GM19239 (cell line): Measurements from ENCODE around the gene DPP3.

Source experiments
- DNase-seq: peaks from one replicate; pipeline ENCODE4 v3.0.0; 2011; ENCODE audit warnings: low spot score; ENCODE audit not compliant: insufficient read length
- FAIRE-seq: peaks from 2 replicates; lab custom pipeline; 2011; peaks lifted over from hg19 to GRCh38; lab: Jason Lieb, UNC

Gene DPP3

GRCh38 chr11:66478729-66479393, 1.4 kb upstream of the DPP3 start:
- DNase-seq (peak; percentile 64), FAIRE-seq (peak; percentile 90)

- FAIRE-seq (no peak), DNase-seq (no peak)
Measured at GRCh38 chr11:66479394-66480116, 679 bp upstream of the DPP3 start.

- no peak for FAIRE-seq
Measured at GRCh38 chr11:66484806-66485380, 4.7 kb downstream of the DPP3 start.

GRCh38 chr11:66488957-66489356, 8.7 kb downstream of the DPP3 start:
- DNase-seq (no peak), FAIRE-seq (no peak)

More at GRCh38 chr11:66484806-66485380, 4.7 kb downstream of the DPP3 start:
- DNase-seq: no peak

GRCh38 chr11:66489636-66490035, 9.4 kb downstream of the DPP3 start:
- FAIRE-seq (no peak), DNase-seq (no peak)

GRCh38 chr11:66491315-66491935, 11.2 kb downstream of the DPP3 start:
- DNase-seq (no peak), FAIRE-seq (no peak)

GRCh38 chr11:66492161-66492865, 12.1 kb downstream of the DPP3 start:
- DNase-seq (no peak), FAIRE-seq (no peak)

- FAIRE-seq (no peak), DNase-seq (no peak)
Measured at GRCh38 chr11:66493130-66493529, 12.9 kb downstream of the DPP3 start.

GRCh38 chr11:66494458-66494857, 14.2 kb downstream of the DPP3 start:
- DNase-seq (no peak), FAIRE-seq (no peak)

- FAIRE-seq: no peak
- no peak for DNase-seq
Measured at GRCh38 chr11:66494935-66495334, 14.7 kb downstream of the DPP3 start.

GRCh38 chr11:66495401-66495854, 15.2 kb downstream of the DPP3 start:
- DNase-seq (no peak), FAIRE-seq (no peak)

- DNase-seq (no peak), FAIRE-seq (no peak)
Measured at GRCh38 chr11:66497206-66497605, 17.0 kb downstream of the DPP3 start.

- DNase-seq: no peak
Measured at GRCh38 chr11:66498506-66498905, 18.3 kb downstream of the DPP3 start.

GRCh38 chr11:66505276-66505816, 25.1 kb downstream of the DPP3 start:
- FAIRE-seq: no peak
- no peak for DNase-seq

More at GRCh38 chr11:66498506-66498905, 18.3 kb downstream of the DPP3 start:
- no peak for FAIRE-seq

GRCh38 chr11:66509131-66509561, 28.9 kb downstream of the DPP3 start:
- FAIRE-seq (no peak), DNase-seq (no peak)

GRCh38 chr11:66510271-66510989, 30.2 kb downstream of the DPP3 start, which contains the start of gene BBS1:
Gene BBS1, plus strand, starts transcription at chr11:66510635. Its CDS starts 25 bp downstream, at chr11:66510660.
- DNase-seq: peak; percentile 91
- FAIRE-seq: peak; percentile 92

GRCh38 chr11:66510990-66511339, 30.7 kb downstream of the DPP3 start:
- DNase-seq: no peak
- no peak for FAIRE-seq

- FAIRE-seq: no peak
- DNase-seq: no peak
Measured at GRCh38 chr11:66523611-66524010, 43.4 kb downstream of the DPP3 start.

GRCh38 chr11:66524304-66525040, 44.2 kb downstream of the DPP3 start:
- FAIRE-seq (no peak), DNase-seq (no peak)
